ENCODE measurements around the gene MAP1LC3B2. TPM values are rescaled to one million over a fixed set of nuclear protein-coding genes. Genes with fewer than 3 reads are reported as not detected.

MAP1LC3B2 gene
- total RNA-seq, 2 donors from 2014 or later, result 2.0 to 2.1 TPM

- H3K27me3 Mint-ChIP-seq (ENCODE audit: low read depth), result no peaks in the 10 kb centered on the region
- H3K4me3 Mint-ChIP-seq, result no peak overlapping the region
- H3K4me1 Mint-ChIP-seq (ENCODE audit: low read depth), result peaks cover 29% of the 10 kb centered on the region
- no peaks in the 10 kb centered on the region for H3K36me3 Mint-ChIP-seq (ENCODE audit: insufficient read depth in 2 of 2)
- peaks cover 0 to 3% of the 10 kb centered on the region in 2 donors for H3K9me3 Mint-ChIP-seq
- ATAC-seq (replicated peaks in 1 of 2), result no peak
- DNase-seq, result no peak
- H3K27ac Mint-ChIP-seq, result no peak overlapping the region
These were observed 30.1 kb upstream of the MAP1LC3B2 start for GRCh38 chr12:116529048-116529447.

- H3K27me3 Mint-ChIP-seq (ENCODE audit: low read depth), result no peaks in the 10 kb centered on the region
- H3K9me3 Mint-ChIP-seq, result peaks cover 0 to 3% of the 10 kb centered on the region in 2 donors
- no peak overlapping the region for H3K4me3 Mint-ChIP-seq
- DNase-seq (no peak), ATAC-seq (replicated peaks in 1 of 2) (no peak)
- H3K27ac Mint-ChIP-seq, result no peak overlapping the region
- peaks cover 35% of the 10 kb centered on the region for H3K4me1 Mint-ChIP-seq (ENCODE audit: low read depth)
- peaks cover 0 to 1% of the 10 kb centered on the region in 2 donors for H3K36me3 Mint-ChIP-seq (ENCODE audit: insufficient read depth in 2 of 2)
These were observed 29.5 kb upstream of the MAP1LC3B2 start for GRCh38 chr12:116529686-116530085.

- DNase-seq, result no peak
- peak overlapping the region; percentile 92 to 96 for H3K4me3 Mint-ChIP-seq
- no peak for ATAC-seq (replicated peaks in 1 of 2)
- no peaks in the 10 kb centered on the region for H3K27me3 Mint-ChIP-seq (ENCODE audit: low read depth)
- peaks cover 0 to 3% of the 10 kb centered on the region in 2 donors for H3K9me3 Mint-ChIP-seq
- H3K4me1 Mint-ChIP-seq (ENCODE audit: low read depth), result peaks cover 44% of the 10 kb centered on the region
- H3K27ac Mint-ChIP-seq, result no peak overlapping the region
- peaks cover 0 to 1% of the 10 kb centered on the region in 2 donors for H3K36me3 Mint-ChIP-seq (ENCODE audit: insufficient read depth in 2 of 2)
These were observed 26.8 kb upstream of the MAP1LC3B2 start for GRCh38 chr12:116532428-116532827.

GRCh38 chr12:116532986-116533342 is 26.2 kb upstream of the MAP1LC3B2 start:
- no peak for DNase-seq

GRCh38 chr12:116533343-116534251 is 25.6 kb upstream of the MAP1LC3B2 start:
- ATAC-seq (replicated peaks in 1 of 2), result peak; percentile 84 to 88
- Mint-ChIP-seq H3K9me3 (peaks cover 0 to 3% of the 10 kb centered on the region in 2 donors), H3K27me3 (ENCODE audit: low read depth) (no peaks in the 10 kb centered on the region), H3K4me1 (ENCODE audit: low read depth) (peaks cover 56% of the 10 kb centered on the region), H3K4me3 (peak overlapping the region; percentile 92 to 96), H3K27ac (no peak overlapping the region), H3K36me3 (ENCODE audit: insufficient read depth in 2 of 2) (peaks cover 0 to 1% of the 10 kb centered on the region in 2 donors)
- DNase-seq, result peak; percentile 82 to 84

More at GRCh38 chr12:116532986-116533342, 26.2 kb upstream of the MAP1LC3B2 start:
- H3K9me3 Mint-ChIP-seq, result peaks cover 0 to 3% of the 10 kb centered on the region in 2 donors
- H3K4me1 Mint-ChIP-seq (ENCODE audit: low read depth), result peaks cover 49% of the 10 kb centered on the region
- no peak overlapping the region for H3K27ac Mint-ChIP-seq
- H3K4me3 Mint-ChIP-seq, result peak overlapping the region; percentile 92 to 96
- peak; percentile 19 to 33 for ATAC-seq (replicated peaks in 1 of 2)
- no peaks in the 10 kb centered on the region for H3K27me3 Mint-ChIP-seq (ENCODE audit: low read depth)
- peaks cover 0 to 1% of the 10 kb centered on the region in 2 donors for H3K36me3 Mint-ChIP-seq (ENCODE audit: insufficient read depth in 2 of 2)

- peaks cover 0 to 1% of the 10 kb centered on the region in 2 donors for H3K36me3 Mint-ChIP-seq (ENCODE audit: insufficient read depth in 2 of 2)
- H3K4me1 Mint-ChIP-seq (ENCODE audit: low read depth), result peaks cover 62% of the 10 kb centered on the region
- H3K27me3 Mint-ChIP-seq (ENCODE audit: low read depth), result no peaks in the 10 kb centered on the region
- no peak for ATAC-seq (replicated peaks in 1 of 2)
- peak overlapping the region; percentile 92 to 96 for H3K4me3 Mint-ChIP-seq
- no peak for DNase-seq
- H3K27ac Mint-ChIP-seq, result no peak overlapping the region
- peaks cover 0 to 3% of the 10 kb centered on the region in 2 donors for H3K9me3 Mint-ChIP-seq
These were observed 24.7 kb upstream of the MAP1LC3B2 start for GRCh38 chr12:116534311-116535121.

GRCh38 chr12:116535241-116535640 is 23.9 kb upstream of the MAP1LC3B2 start:
- no peak overlapping the region for H3K27ac Mint-ChIP-seq
- H3K4me1 Mint-ChIP-seq (ENCODE audit: low read depth), result peaks cover 62% of the 10 kb centered on the region
- H3K4me3 Mint-ChIP-seq, result peak overlapping the region in 1 of 2 donors; percentile 96
- ATAC-seq (replicated peaks in 1 of 2) (no peak), DNase-seq (no peak)
- H3K27me3 Mint-ChIP-seq (ENCODE audit: low read depth), result no peaks in the 10 kb centered on the region
- H3K9me3 Mint-ChIP-seq, result peaks cover 0 to 3% of the 10 kb centered on the region in 2 donors
- H3K36me3 Mint-ChIP-seq (ENCODE audit: insufficient read depth in 2 of 2), result peaks cover 0 to 1% of the 10 kb centered on the region in 2 donors

GRCh38 chr12:116537101-116537904 is 21.9 kb upstream of the MAP1LC3B2 start:
- DNase-seq (peak in 1 of 2 donors; percentile 11), ATAC-seq (replicated peaks in 1 of 2) (peak in 1 of 2 donors; percentile 9)
- H3K4me3 Mint-ChIP-seq, result peak overlapping the region; percentile 59 to 81
- no peaks in the 10 kb centered on the region for H3K27me3 Mint-ChIP-seq (ENCODE audit: low read depth)
- H3K4me1 Mint-ChIP-seq (ENCODE audit: low read depth), result peaks cover 51% of the 10 kb centered on the region
- H3K27ac Mint-ChIP-seq, result no peak overlapping the region
- no peaks in the 10 kb centered on the region for H3K9me3 Mint-ChIP-seq
- H3K36me3 Mint-ChIP-seq (ENCODE audit: insufficient read depth in 2 of 2), result peaks cover 0 to 1% of the 10 kb centered on the region in 2 donors

- Mint-ChIP-seq H3K27ac (peak overlapping the region; percentile 56), H3K4me3 (peak overlapping the region; percentile 59 to 81), H3K4me1 (ENCODE audit: low read depth) (peaks cover 43% of the 10 kb centered on the region), H3K9me3 (no peaks in the 10 kb centered on the region), H3K27me3 (ENCODE audit: low read depth) (no peaks in the 10 kb centered on the region), H3K36me3 (ENCODE audit: insufficient read depth in 2 of 2) (peaks cover 0 to 1% of the 10 kb centered on the region in 2 donors)
- peak; percentile 45 to 51 for ATAC-seq (replicated peaks in 1 of 2)
- no peak for DNase-seq
These were observed 21.0 kb upstream of the MAP1LC3B2 start for GRCh38 chr12:116538076-116538591.

- H3K36me3 Mint-ChIP-seq (ENCODE audit: insufficient read depth in 2 of 2), result peaks cover 0 to 1% of the 10 kb centered on the region in 2 donors
- H3K27ac Mint-ChIP-seq, result no peak overlapping the region
- H3K4me1 Mint-ChIP-seq (ENCODE audit: low read depth), result peaks cover 36% of the 10 kb centered on the region
- no peaks in the 10 kb centered on the region for H3K27me3 Mint-ChIP-seq (ENCODE audit: low read depth)
- H3K9me3 Mint-ChIP-seq, result no peaks in the 10 kb centered on the region
- no peak for DNase-seq
- no peak overlapping the region for H3K4me3 Mint-ChIP-seq
- no peak for ATAC-seq (replicated peaks in 1 of 2)
These were observed 20.4 kb upstream of the MAP1LC3B2 start for GRCh38 chr12:116538682-116539305.

- Mint-ChIP-seq H3K4me3 (no peak overlapping the region), H3K27ac (no peak overlapping the region), H3K27me3 (ENCODE audit: low read depth) (no peaks in the 10 kb centered on the region), H3K4me1 (ENCODE audit: low read depth) (peaks cover 30% of the 10 kb centered on the region), H3K9me3 (no peaks in the 10 kb centered on the region), H3K36me3 (ENCODE audit: insufficient read depth in 2 of 2) (peaks cover 0 to 1% of the 10 kb centered on the region in 2 donors)
- ATAC-seq (replicated peaks in 1 of 2), result no peak
- DNase-seq, result no peak
These were observed 19.8 kb upstream of the MAP1LC3B2 start for GRCh38 chr12:116539361-116539771.

Data from activated T-cell treated with anti-CD3 and anti-CD28 coated beads, Interleukin-2, amount 50 U/mL, for 72 hours (primary cell).